NCI-H2196 treated with DMSO at 0.1 percent for 48 hours (cell line): ENCODE measurements around the gene SLC39A6.
A peak's percentile ranks its signal among the peaks of the same experiment; 100 is the strongest.
"Not testable (repeated sequence)": the region's sequence is repeated elsewhere in the genome, so short reads cannot be mapped to it uniquely, and the experiment has no call there.

Experiments
- DNase-seq: peaks from one replicate; lab custom pipeline; 2025; ENCODE audit not compliant: unreplicated experiment; lab: John Stamatoyannopoulos, UW

The SLC39A6 gene, protein sequence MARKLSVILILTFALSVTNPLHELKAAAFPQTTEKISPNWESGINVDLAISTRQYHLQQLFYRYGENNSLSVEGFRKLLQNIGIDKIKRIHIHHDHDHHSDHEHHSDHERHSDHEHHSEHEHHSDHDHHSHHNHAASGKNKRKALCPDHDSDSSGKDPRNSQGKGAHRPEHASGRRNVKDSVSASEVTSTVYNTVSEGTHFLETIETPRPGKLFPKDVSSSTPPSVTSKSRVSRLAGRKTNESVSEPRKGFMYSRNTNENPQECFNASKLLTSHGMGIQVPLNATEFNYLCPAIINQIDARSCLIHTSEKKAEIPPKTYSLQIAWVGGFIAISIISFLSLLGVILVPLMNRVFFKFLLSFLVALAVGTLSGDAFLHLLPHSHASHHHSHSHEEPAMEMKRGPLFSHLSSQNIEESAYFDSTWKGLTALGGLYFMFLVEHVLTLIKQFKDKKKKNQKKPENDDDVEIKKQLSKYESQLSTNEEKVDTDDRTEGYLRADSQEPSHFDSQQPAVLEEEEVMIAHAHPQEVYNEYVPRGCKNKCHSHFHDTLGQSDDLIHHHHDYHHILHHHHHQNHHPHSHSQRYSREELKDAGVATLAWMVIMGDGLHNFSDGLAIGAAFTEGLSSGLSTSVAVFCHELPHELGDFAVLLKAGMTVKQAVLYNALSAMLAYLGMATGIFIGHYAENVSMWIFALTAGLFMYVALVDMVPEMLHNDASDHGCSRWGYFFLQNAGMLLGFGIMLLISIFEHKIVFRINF

DNA sequence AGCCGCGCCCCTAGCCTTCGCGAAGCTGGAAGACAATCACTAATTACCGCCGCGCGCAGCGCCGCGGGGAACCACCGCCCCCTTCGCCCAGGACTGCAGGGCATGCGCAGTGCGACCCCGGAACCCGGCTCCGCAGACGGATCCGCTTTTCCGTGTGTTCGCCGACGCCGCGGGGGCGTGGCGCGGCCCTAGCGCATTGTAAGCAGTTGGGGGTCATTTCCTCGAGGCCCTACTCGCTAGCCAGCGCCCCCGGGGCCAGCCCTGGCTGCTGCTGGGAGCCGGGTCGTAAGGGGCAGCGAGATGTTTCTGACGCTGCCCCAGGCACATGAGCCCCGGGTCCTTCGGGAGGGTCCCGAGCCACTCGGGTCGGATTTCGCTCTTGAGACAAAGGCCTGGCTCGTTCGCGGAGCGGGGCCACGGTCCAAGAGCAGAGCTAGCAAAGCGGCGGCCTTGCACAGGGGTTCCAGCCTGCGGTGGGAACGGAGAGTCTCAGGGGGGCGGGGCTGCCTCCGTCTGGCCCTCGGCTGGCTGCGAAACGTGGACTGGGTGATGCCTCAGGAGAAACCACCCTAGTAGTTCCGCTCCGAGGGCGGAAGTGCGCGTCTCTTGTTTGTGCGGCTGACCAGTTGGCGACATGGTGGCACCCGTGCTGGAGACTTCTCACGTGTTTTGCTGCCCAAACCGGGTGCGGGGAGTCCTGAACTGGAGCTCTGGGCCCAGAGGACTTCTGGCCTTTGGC is at the start of gene SLC39A6, which contains the start of gene ELP2:
Gene SLC39A6 (minus strand): TSS at position 41 of the 739 bp plus-strand sequence. CDS start 2,333 bp downstream, outside the sequence.
Gene ELP2 (plus strand): TSS at position 600 of the 739 bp plus-strand sequence. CDS start 35 bp downstream, at position 635.
- peak; percentile 47 for DNase-seq

DNA sequence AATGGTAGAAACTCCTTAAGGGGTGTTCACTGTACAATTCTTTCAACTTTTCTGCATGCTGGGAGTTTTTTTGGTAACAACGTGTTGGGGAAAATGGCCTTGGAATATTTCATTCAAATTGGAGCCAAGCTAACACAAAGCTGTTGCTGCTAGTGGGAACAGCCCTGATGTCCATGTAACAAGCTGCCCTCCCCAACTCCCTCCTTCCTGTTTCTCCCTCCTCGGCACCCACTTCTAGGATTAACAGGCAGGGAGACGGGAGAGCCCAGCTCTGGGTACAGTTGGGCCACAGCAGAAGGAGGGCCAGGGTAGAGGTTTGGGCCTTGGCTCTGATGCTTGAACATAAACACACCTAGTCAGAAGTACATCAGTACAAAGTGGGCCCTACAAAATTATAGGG is 48.8 kb upstream of the SLC39A6 start:
- no peak for DNase-seq

DNA sequence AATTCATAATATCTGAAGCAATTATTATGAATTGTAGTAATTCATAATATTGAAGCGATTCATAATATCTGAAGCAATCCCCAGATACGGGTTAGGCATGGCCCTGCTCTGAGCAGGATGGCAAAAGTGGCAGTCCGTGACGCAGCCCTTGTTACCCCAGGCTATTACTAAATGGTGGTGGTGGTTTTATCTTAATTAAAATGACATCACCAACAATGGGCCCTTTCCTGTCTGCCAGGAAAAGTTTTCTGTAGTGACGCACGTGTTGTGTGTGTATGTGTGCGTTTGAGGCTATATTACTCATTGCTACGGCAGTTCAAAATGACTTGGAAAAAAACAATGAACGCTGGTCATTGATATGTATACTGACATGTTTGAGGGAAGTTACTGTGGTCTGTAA is 47.6 kb upstream of the SLC39A6 start:
- no peak for DNase-seq

DNA sequence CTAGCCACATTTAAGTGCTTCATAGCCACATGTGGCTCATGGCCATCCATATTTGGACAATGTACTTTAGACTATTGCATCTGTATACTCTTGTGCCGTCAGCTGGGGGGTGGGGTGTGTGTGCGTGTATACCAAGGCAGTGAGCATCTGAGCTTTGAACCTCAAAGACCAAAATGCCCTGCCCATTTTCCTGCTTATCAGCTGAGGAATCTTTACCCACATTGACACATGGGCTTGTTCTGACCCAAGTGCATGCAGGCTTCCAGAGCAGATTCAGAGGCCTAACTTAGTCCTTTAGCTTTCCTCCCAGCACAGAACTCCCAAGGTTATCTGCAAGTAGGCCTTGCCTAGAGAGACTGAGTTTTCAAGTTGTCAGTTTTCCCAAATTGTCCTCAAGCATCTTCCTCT is 47.0 kb upstream of the SLC39A6 start:
- DNase-seq: no peak

DNA sequence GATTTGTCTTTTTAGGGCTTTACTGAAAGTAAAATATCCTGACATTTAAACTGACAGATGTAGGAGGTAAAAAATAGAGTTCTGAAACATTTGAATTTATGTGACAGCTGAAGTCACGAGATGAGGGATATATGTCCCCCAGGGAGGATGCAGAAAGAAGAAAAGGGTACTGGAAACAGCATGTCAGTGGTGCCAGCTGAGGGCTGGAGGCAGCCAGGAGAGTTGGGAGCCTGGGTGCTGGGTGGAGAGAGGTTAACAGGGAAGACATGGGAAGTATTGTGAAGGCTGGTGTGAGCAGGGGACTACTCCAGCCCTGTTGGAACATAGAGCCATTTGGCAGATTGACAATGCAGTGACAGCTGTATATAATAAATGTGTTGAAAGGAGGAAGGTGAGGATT is 46.3 kb upstream of the SLC39A6 start:
- DNase-seq: no peak

DNA sequence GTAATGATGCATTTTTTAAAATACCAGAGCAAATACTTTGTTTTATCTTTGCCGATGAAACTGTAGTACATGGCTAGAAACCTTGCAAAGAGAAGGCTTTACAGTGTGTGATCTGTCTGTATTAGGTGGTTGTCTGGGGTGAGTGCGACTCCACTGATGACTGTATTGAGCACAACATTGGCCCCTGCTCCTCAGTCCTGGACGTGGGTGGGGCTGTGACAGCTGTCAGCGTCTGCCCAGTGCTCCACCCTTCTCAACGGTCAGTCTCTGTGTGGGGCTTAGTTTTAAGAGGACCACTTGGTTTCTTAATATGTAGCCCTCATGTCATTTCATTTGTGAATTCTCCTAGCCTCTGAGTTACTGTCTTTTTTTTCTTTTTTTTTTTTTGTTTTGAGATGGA is 40.8 kb upstream of the SLC39A6 start:
- DNase-seq: no peak

DNA sequence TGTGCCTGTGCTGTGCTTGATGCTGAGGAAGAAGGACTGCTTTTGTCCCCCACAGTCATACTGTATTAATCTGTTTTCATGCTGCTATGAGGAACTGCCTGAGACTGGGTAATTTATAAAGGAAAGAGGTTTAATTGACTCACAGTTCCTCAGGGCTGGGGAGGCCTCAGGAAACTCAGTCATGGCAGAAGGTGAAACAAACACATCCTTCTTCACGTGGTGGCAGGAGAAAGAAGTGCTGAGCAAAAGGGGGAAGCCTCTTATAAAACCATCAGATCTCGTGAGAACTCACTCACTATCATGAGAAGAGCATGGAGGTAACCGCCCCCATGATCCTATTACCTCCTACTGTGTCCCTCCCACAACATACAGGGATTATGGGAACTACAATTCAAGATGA is 39.2 kb upstream of the SLC39A6 start:
- DNase-seq: not testable (repeated sequence)

DNA sequence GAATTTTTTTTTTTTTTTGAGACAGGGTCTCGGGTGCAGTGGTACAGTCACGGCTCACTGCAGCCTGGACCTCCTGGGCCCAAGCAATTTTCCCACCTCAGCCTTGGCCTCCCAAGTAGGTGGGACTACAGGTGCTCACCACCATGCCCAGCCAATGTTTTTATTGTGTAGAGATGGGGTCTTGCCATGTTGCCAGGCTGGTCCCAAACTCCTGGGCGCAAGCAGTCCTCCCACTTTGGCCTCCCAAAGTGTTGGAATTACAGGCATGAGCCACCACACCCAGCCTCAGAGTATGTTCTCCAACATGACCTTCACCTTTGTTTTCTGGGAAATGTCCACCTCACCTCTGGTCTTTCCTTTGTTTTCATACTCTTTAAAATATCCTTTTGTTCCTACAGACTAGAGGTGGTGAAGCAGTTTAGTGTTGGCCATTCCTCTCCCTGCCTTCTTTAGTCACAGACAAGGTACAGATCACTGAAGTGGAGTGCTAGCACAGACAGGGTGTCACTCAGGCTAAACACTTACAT is 38.6 kb upstream of the SLC39A6 start:
- no peak for DNase-seq

DNA sequence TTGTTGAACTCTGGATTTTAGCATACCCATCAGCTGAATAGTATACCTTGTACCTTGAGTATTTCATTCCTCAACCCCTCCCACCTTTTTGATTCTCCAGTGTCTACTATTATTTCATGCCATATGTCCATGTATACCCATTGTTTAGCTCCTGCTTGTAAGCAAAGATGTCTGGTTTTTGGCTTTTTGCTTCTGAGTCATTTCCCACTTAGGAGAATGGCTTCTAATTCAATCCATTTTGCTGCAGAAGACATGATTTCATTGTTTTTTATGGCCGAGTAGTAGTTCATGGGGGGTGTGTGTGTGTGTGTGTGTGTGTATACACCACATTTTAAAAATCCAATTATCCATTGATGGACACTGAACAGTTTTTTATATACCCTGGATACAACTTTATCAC is 33.8 kb upstream of the SLC39A6 start:
- DNase-seq: no peak

DNA sequence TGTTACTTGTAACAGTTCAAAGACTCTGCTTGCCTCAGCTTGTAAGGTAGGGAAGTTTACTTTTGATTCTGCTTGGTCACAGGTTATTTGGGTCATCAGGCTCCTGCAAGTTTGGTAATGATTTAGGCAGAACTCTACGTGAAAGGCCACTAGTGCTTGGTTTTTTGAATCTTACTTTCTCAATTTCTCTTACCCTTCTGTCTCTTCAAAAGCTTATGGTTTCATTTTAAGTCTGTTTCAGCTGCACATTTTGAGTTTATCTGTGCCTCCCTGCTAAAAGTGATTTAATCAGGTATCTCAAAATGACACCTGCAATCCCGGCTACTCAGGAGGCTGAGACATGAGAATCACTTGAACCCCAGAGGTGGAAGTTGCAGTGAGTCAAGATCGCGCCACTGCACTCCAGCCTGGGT is 31.8 kb upstream of the SLC39A6 start:
- DNase-seq: no peak

DNA sequence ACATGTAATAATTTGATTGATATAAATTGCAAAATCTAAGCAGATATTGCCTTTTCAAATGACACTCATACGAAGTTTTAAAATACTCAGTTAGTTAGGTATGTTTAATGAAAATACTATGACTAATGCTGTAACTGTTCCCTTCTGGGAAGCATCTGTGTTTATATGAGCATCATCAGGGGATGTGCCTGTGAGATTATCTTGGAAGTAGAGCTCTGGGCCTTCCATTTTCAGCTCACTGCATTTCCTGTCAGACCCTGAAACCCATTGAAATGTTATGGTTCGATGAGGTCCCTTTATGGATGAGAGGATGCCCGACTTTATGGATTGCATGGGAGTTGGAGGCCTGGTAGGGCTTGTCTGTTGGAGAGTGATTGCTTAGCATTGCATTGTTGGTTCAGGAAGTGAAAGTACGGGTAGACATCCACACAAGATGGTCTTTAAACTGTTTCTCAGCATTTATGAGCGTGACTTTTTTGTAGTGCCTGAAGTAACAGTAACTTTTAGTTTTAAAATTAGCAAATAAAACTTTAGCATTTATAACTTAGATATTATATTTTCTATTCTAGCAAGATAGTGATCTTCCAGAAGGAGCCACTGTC is 29.2 kb upstream of the SLC39A6 start:
- DNase-seq: no peak

DNA sequence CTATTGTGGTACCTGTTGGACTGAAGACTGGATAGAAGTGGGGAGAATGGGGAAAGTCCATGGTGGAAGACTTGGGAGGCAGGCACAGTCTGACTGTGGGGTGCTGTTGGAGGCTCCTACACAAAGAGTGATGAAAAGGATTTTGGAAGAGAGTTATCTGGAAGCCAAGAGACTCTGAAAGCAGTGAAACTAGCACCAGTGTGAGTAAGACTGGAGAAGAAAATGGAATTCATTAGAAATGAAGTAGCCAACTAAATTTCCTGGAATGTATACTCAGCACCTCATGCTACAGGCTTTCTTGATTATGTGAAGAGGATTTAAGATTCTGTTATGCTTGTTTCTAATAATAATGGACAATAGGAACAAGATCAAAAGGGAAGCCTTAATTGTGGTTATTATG is 28.3 kb upstream of the SLC39A6 start:
- DNase-seq: no peak

DNA sequence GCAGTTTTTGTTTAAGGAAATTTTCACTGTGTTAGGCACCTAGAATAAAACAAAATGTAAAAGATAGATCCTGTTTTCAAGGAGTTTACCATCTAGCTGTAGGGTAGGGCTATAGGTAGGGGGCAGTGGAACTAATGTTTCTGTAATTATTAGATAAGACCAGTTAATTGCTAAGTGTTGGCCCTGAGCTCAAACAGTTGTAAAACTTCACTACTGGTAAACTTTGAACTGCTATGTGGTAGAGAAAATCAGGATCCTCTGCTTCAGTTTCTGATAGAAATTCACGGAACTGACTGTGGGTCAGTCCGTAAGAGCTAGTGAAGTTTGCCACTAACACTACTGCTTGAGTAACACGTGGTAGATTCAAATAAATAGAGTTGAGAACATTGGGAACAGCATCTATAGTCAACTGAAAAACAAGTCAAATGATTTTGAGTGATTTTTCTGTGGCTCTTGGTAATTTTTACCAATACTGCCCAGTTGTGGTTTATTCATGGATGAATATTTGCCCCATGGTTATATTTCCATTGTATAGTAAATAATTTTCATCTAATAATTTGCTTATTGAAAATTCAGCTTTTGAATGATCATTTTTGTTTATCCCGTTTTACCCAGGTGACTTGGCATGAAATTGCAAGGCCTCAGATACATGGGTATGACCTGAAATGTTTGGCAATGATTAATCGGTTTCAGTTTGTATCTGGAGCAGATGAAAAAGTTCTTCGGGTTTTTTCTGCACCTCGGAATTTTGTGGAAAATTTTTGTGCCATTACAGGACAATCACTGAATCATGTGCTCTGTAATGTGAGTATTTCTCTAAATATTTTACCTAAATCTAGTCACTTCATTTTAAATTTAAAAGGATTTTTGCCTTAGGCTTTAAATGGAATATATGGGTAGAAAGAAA is 27.0 kb upstream of the SLC39A6 start:
- no peak for DNase-seq

DNA sequence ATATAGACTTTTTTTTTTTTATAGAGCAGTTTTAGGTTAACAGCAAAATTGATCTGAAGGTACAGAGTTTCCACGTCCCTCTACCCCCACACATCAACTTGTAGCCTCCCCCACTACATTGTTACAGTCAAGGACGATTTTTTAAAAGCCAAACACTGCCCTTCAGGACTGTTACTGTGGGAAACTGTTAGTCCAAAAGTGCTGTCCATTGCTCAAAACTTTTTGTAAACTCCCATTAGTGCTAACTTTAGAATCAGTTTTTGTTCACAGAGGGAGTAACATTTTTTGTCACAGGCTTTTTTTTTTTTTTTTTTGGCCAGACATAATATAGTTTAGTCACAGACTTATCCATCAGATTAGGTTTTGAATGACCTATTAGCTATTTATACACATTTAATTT is 24.6 kb upstream of the SLC39A6 start:
- no peak for DNase-seq

DNA sequence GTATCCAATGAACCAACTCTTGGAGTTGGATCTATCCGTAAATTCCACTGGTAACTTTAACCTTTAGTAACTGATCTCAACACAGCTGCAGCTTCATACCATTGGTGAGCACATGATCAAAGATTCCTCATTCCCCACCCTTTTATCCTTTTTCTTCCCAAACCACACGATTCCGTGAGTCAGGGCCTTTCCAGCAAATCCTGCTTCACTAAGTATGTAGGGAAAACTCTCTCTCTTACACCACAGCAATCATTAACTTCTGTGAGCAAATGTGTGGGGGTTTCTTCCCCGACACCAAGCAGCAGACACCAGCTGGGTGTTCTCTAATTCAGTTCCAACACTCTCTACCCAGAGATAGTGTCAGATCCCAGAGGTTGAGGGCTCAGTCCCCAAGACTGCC is 24.1 kb upstream of the SLC39A6 start:
- DNase-seq: no peak

DNA sequence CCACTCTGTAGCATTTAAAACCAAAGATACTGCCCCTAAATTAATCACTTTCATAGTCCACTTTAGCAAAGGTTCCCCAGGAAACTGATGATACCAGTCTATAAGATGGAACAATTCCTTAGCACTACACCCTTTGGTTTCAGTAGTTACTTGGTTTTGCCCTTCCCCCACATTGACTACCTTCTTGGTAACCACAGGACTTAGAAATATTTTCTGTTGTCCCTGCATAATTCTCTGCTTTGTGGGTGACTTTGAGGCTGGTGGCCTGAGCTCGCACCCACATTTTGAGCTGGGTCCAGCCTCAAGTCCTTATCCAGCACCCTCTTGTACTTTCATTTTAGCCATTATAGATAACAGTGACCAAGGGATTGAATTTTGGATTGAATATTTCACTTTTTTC is 23.6 kb upstream of the SLC39A6 start:
- no peak for DNase-seq

DNA sequence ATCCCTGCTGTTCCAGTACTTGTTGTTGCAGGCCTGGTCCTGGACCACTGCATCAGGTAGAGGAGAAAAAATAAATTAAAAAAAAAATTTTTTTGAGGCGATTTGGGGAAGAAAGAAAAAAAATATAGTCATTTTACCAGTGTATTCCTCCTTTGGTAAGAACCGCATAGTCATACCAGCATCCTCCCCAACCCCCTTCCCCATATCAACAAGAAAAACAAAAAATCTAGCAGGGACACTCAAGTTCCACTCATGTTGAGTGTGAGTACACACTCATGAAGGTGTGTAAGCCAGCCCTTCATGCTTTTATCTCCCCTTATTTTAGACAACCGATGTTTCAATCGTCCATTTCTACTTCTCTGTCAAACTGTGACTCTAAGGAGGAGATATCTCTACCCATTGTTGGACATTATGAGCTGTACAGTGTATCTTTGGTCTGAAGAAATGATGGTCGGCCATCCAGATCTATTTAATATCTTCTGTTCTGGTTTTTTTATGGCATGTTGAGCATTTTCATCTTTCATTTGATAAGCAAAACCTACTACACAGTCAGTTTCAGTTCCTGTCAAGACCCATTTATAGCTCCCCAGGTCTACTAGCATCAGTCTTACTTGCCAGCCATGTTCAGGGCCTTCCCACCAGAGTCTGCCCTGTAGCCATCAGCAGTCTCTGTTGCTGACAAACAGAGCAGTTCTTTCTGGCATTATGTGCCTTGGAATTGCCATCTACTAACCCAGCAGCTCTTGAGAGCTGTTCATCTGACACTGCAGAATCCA is 20.6 kb upstream of the SLC39A6 start:
- no peak for DNase-seq

DNA sequence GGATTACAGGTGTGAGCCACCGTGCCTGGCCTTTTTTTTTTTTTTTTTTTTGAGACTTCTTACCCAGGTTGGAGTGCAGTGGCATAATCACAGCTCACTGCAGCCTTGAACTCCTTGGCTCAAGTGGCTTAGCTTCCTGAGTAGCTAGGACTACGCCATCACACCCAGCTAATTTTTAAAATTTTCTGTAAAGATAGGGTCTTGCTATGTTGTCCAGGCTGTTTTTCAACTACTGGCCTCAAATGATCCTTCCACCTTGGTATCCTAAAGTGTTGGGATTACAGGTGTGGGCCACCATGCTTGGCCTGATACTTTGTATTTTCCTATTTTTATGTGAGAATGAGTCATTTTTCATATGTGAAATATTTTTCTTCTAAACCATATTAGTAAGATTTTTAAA is 14.3 kb upstream of the SLC39A6 start:
- DNase-seq: no peak

DNA sequence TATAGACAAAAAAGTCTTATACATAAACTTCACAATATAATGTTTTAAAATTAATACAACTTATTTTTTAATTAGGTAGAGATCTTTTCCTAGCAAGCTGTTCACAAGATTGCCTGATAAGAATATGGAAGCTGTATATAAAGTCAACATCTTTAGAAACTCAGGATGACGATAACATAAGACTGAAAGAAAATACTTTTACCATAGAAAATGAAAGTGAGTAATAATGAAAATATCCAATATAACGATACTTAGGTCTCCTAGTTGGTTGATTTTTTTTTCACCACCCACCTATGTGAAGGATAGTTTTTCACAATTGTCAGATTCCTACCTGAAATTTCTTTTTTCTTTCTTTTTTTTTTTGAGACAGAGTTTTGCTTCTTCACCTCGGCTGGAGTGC is 13.6 kb upstream of the SLC39A6 start:
- DNase-seq: no peak
